ENCODE results near the gene THNSL1. TPM values are rescaled to one million over a fixed set of nuclear protein-coding genes. Genes with fewer than 3 reads are reported as not detected.

The THNSL1 gene, protein sequence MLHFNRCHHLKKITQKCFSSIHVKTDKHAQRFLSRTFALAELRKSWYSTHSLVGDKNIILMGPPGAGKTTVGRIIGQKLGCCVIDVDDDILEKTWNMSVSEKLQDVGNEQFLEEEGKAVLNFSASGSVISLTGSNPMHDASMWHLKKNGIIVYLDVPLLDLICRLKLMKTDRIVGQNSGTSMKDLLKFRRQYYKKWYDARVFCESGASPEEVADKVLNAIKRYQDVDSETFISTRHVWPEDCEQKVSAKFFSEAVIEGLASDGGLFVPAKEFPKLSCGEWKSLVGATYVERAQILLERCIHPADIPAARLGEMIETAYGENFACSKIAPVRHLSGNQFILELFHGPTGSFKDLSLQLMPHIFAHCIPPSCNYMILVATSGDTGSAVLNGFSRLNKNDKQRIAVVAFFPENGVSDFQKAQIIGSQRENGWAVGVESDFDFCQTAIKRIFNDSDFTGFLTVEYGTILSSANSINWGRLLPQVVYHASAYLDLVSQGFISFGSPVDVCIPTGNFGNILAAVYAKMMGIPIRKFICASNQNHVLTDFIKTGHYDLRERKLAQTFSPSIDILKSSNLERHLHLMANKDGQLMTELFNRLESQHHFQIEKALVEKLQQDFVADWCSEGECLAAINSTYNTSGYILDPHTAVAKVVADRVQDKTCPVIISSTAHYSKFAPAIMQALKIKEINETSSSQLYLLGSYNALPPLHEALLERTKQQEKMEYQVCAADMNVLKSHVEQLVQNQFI
- total RNA-seq: 4.6 and 9.0 TPM in 2 replicates

DNA sequence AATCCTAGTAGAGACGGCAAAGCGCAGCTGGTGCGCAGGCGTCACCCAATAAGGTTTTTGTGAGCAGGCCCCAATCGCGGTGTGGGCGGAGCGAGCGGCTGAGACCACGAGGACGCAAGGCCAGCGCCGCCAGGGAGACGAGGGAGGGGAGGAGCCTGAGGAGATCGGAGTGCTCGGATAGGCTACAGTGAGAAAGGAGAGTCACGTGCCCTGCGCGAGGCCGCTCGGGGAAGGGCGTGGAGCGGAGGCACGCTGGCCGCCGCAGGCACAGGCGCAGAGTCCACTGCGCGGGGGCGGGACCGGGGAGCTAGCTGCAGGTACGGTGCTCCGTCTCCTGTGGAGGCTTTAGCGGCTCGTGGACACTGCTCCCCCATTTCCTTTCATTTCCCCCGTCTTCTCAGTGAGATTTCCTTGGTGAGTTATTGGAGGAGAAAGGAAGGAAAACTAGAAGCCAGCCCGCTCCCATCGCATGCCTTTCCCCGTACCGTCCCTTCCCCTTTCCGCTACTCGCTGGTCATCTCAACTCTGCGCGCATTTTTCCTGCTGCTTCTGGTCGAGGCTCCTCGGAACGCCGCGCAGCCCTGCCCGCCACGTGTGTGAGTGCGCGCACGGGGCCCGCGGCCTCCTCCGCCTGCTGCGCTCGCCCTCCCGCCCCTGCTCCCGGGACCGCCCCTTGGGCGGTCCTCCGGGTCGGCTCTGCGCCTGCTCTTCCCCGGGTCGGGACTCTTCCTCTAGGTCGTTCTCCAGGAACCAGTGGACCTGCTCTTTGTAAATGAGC, at the start of gene THNSL1:
Gene THNSL1 (plus strand): TSS at position 237 of the 778 bp plus-strand sequence. CDS start 6,612 bp downstream, outside the sequence.

DNA sequence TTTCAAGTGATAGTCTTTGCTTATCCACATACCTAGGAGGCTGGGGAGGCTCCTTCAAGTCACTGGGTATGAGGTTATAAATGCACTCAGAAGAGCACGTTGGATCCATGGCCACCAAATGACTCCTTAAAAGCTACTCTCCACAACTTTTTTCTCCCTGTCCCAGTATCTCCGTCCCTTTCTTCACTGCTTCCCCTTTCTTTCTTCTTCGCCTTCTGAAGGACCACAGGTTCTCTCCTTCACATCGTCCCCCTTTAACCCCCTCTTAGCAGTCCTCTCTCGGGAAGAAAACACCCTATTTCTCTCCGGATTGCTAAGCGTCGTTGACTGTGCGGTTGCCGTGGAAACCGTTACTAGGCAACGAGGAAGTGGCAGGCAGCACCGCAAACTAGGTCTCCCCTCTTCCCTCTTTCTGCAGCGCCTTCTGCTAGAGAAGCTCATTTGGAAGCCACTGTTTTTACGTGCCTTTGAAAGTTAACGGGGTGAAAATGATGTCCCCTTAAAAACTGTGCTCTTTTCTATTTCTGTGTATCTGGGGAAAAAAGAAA, 510 bp upstream of the THNSL1 start, which contains the start of gene ENKUR:
Gene ENKUR (minus strand): TSS at position 331 of the 548 bp plus-strand sequence. CDS start 222 bp downstream, at position 109.

Other genes starting within 250 kb of the THNSL1 start
- 6.8 and 8.2 TPM in 2 replicates for gene PRTFDC1, start 64.0 kb upstream of the THNSL1 start, total RNA-seq
- under 0.01 TPM in 2 replicates for gene ENKUR, start 454 bp upstream of the THNSL1 start, total RNA-seq
- under 0.01 TPM in 1 of 2 replicates, not detected in the other for gene GPR158, start 158.4 kb downstream of the THNSL1 start, total RNA-seq

Data from tracheal epithelial cell (primary cell).